ENCODE measurements around the gene FBXO22. TPM values are rescaled to one million over a fixed set of nuclear protein-coding genes. Genes with fewer than 3 reads are reported as not detected.
"Not testable (repeated sequence)": the region's sequence is repeated elsewhere in the genome, so short reads cannot be mapped to it uniquely, and the experiment has no call there.

The FBXO22 gene
- polyA plus RNA-seq, 2 donors = 6.0 to 12.9 TPM

DNA sequence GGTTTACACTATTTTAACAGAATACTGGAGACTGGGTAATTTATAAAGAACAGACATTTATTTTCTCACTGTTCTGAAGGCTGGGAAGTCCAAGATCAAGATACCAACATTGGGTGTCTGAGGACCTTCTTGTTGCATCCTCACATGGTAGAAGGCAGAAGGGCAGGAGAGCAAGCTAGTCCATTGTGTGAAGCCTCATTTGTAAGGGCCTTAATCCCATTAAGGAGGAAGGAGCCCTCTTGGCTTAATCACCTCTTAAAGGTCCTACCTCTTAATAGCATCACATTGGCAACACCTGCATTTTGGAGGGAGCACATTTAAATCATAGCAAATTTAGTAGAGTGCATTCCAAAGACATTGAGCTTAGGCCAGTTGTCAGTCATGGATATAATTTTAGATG, 34.2 kb upstream of the FBXO22 start:
- H3K4me3 ChIP-seq (ENCODE audit: low read depth in 1 of 2, low read length in 2 of 2) = no peak overlapping the region
- no peak overlapping the region for H3K27ac ChIP-seq (ENCODE audit: low read depth in 2 of 2, low read length in 1 of 2)
- H3K4me1 ChIP-seq (ENCODE audit: control insufficient read depth in 2 of 2, insufficient read depth in 2 of 2, low read length in 1 of 2) = no peaks in the 10 kb centered on the region
- H3K27me3 ChIP-seq (ENCODE audit: control insufficient read depth in 1 of 2, insufficient read depth in 2 of 2, low read length in 2 of 2) = no peaks in the 10 kb centered on the region
- H3K9me3 ChIP-seq (ENCODE audit: control insufficient read depth in 2 of 2, insufficient read depth in 1 of 2, low read depth in 1 of 2, low read length in 1 of 2) = no peaks in the 10 kb centered on the region
- peaks cover 0 to 6% of the 10 kb centered on the region in 2 donors for H3K36me3 ChIP-seq (ENCODE audit: control insufficient read depth in 2 of 2, insufficient read depth in 2 of 2, low read length in 1 of 2)

DNA sequence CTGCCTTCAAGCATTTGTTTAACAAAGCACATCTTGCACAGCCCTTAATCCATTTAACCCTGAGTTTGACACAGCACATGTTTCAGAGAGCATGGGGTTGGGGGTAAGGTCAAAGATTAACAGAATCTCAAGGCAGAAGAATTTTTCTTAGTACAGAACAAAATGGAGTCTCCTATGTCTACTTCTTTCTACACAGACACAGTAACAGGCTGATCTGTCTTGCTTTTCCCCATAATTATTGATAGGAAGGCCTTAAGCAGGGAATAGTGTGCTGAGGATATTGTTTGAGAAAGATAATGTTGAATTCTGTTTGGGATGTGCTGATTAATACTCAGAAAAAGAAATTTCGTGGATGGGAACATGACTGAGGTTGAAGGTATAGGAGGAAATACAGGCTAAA, 32.1 kb upstream of the FBXO22 start:
- not testable (repeated sequence) for H3K27me3 ChIP-seq (ENCODE audit: control insufficient read depth in 1 of 2, insufficient read depth in 2 of 2, low read length in 2 of 2); H3K4me1 ChIP-seq (ENCODE audit: control insufficient read depth in 2 of 2, insufficient read depth in 2 of 2, low read length in 1 of 2); H3K4me3 ChIP-seq (ENCODE audit: low read depth in 1 of 2, low read length in 2 of 2); H3K9me3 ChIP-seq (ENCODE audit: control insufficient read depth in 2 of 2, insufficient read depth in 1 of 2, low read depth in 1 of 2, low read length in 1 of 2); H3K36me3 ChIP-seq (ENCODE audit: control insufficient read depth in 2 of 2, insufficient read depth in 2 of 2, low read length in 1 of 2); H3K27ac ChIP-seq (ENCODE audit: low read depth in 2 of 2, low read length in 1 of 2)
- 80 to 91% methylated on average over 1 of the region's 1 CpG for WGBS, 2 donors

DNA sequence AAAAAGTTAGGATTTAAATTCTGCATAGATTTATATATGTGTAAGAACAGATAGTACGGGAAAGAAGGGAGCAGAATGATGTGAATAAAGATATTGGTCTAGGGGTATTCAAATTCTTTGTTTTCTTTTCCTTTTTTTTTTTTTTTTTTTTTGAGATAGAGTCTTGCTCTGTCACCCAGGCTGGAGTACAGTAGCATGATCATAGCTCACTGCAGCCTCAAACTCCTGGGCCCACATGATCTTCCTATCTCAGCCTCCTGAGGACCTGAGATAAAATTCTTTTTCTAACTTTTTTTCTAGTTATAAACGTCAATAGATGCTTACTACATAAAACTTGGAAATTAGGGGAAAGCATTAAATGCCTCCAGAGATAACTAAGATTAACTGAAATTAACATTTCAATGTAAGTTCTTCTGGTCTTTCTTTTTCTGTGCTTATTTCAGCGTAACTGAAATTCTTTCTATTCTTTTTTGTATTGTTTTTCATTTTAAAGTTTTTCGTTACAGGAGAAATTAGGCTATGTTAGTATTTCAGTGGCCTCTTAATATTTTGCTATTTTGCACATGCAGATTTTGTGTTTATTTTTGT, 31.2 kb upstream of the FBXO22 start:
- peaks cover 0 to 6% of the 10 kb centered on the region in 2 donors for H3K36me3 ChIP-seq (ENCODE audit: control insufficient read depth in 2 of 2, insufficient read depth in 2 of 2, low read length in 1 of 2)
- no peak overlapping the region for H3K4me3 ChIP-seq (ENCODE audit: low read depth in 1 of 2, low read length in 2 of 2)
- 87 to 88% methylated on average over 4 of the region's 4 CpGs for WGBS, 2 donors
- no peaks in the 10 kb centered on the region for H3K4me1 ChIP-seq (ENCODE audit: control insufficient read depth in 2 of 2, insufficient read depth in 2 of 2, low read length in 1 of 2)
- no peaks in the 10 kb centered on the region for H3K9me3 ChIP-seq (ENCODE audit: control insufficient read depth in 2 of 2, insufficient read depth in 1 of 2, low read depth in 1 of 2, low read length in 1 of 2)
- H3K27ac ChIP-seq (ENCODE audit: low read depth in 2 of 2, low read length in 1 of 2) = no peak overlapping the region
- no peaks in the 10 kb centered on the region for H3K27me3 ChIP-seq (ENCODE audit: control insufficient read depth in 1 of 2, insufficient read depth in 2 of 2, low read length in 2 of 2)

DNA sequence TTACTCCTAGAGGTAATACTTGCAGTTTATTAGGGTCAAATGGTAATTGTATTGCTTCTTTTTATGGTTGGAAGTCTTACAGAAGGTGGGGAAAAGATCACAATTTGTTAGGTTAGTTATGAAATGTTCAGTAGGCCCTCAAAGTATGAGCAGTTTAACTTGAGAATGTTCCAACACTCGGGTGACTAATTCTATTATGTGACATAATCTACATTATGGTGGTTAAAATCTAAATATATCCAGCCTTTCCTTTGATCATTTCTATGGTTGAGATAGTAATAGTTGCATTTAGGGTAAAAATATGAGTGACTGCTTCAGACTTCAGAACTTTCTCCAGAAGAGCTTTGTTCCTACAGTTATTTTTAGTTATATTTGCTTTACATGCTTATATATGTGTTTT, 19.6 kb upstream of the FBXO22 start:
- 55 to 60% methylated on average over 1 of the region's 1 CpG for WGBS, 2 donors

DNA sequence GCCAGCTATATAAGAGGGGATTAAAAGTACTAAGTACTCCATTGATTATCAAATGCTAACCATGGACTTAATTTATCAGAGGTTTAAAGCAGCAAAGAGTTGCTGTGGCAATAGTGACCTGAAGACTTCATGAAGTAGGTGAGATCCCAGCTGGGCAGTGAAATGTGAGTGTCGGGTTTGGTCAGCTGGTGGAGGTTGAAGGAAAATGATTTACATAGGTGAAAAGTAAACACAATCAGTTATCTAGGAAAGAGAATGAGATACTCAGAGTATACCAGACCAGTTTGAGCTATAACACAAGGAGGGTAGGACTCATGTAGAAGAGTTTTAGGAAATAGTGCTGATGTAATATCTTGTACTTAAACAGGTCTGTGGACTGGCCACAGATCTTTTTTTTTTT, 16.5 kb upstream of the FBXO22 start:
- no peaks in the 10 kb centered on the region for H3K4me1 ChIP-seq (ENCODE audit: control insufficient read depth in 2 of 2, insufficient read depth in 2 of 2, low read length in 1 of 2)
- no peak overlapping the region for H3K4me3 ChIP-seq (ENCODE audit: low read depth in 1 of 2, low read length in 2 of 2)
- no peaks in the 10 kb centered on the region for H3K9me3 ChIP-seq (ENCODE audit: control insufficient read depth in 2 of 2, insufficient read depth in 1 of 2, low read depth in 1 of 2, low read length in 1 of 2)
- H3K27ac ChIP-seq (ENCODE audit: low read depth in 2 of 2, low read length in 1 of 2) = no peak overlapping the region
- no peaks in the 10 kb centered on the region for H3K27me3 ChIP-seq (ENCODE audit: control insufficient read depth in 1 of 2, insufficient read depth in 2 of 2, low read length in 2 of 2)
- WGBS, 2 donors = 84 to 95% methylated on average over 1 of the region's 1 CpG
- no peaks in the 10 kb centered on the region for H3K36me3 ChIP-seq (ENCODE audit: control insufficient read depth in 2 of 2, insufficient read depth in 2 of 2, low read length in 1 of 2)

More for the DNA sequence above, 19.6 kb upstream of the FBXO22 start:
- no peak overlapping the region for H3K4me3 ChIP-seq (ENCODE audit: low read depth in 1 of 2, low read length in 2 of 2)
- no peaks in the 10 kb centered on the region for H3K4me1 ChIP-seq (ENCODE audit: control insufficient read depth in 2 of 2, insufficient read depth in 2 of 2, low read length in 1 of 2)
- no peak overlapping the region for H3K27ac ChIP-seq (ENCODE audit: low read depth in 2 of 2, low read length in 1 of 2)
- no peaks in the 10 kb centered on the region for H3K9me3 ChIP-seq (ENCODE audit: control insufficient read depth in 2 of 2, insufficient read depth in 1 of 2, low read depth in 1 of 2, low read length in 1 of 2)
- H3K27me3 ChIP-seq (ENCODE audit: control insufficient read depth in 1 of 2, insufficient read depth in 2 of 2, low read length in 2 of 2) = no peaks in the 10 kb centered on the region
- no peaks in the 10 kb centered on the region for H3K36me3 ChIP-seq (ENCODE audit: control insufficient read depth in 2 of 2, insufficient read depth in 2 of 2, low read length in 1 of 2)

DNA sequence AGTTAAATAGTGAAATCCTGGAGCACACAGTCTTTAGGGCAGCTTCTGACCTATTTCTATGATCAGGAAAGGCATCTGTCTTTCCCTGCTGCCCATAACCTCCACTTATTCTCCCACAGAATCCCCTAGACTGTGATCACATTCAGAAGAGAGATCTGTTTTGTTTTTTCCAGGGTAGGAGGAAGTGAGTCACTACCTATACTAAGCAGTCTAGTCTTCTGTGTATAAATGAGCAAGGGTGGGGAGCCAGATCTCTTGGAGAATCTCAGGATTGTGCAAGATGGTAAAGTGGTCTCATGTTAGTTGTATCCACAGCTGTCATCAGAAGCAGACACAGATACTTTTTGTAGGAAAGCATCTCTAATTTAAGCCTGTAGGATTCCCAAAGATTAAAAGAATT, 11.8 kb upstream of the FBXO22 start:
- no peaks in the 10 kb centered on the region for H3K4me1 ChIP-seq (ENCODE audit: control insufficient read depth in 2 of 2, insufficient read depth in 2 of 2, low read length in 1 of 2)
- H3K27ac ChIP-seq (ENCODE audit: low read depth in 2 of 2, low read length in 1 of 2) = no peak overlapping the region
- H3K36me3 ChIP-seq (ENCODE audit: control insufficient read depth in 2 of 2, insufficient read depth in 2 of 2, low read length in 1 of 2) = no peaks in the 10 kb centered on the region
- no peaks in the 10 kb centered on the region for H3K27me3 ChIP-seq (ENCODE audit: control insufficient read depth in 1 of 2, insufficient read depth in 2 of 2, low read length in 2 of 2)
- no peak overlapping the region for H3K4me3 ChIP-seq (ENCODE audit: low read depth in 1 of 2, low read length in 2 of 2)
- no peaks in the 10 kb centered on the region for H3K9me3 ChIP-seq (ENCODE audit: control insufficient read depth in 2 of 2, insufficient read depth in 1 of 2, low read depth in 1 of 2, low read length in 1 of 2)

DNA sequence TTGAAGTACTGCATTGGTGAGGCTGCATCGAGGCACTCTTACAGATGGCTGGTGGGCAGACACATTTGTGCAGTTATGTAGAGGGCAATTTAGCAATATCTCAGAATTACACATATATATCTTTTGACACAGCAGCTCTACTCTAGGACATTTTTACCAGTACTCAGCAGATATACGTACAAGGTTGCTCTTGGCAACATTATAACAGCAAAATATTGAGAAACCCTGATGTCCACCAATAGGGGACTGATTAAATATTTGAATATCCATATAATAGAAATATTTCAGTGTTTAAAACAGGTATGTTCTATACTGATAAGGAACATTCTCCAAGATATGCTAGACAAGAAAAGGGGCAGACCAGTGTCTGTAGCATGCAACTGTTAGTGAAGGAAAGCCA, 7.9 kb upstream of the FBXO22 start:
- H3K36me3 ChIP-seq (ENCODE audit: control insufficient read depth in 2 of 2, insufficient read depth in 2 of 2, low read length in 1 of 2) = no peaks in the 10 kb centered on the region
- H3K4me3 ChIP-seq (ENCODE audit: low read depth in 1 of 2, low read length in 2 of 2) = no peak overlapping the region
- H3K27ac ChIP-seq (ENCODE audit: low read depth in 2 of 2, low read length in 1 of 2) = no peak overlapping the region
- H3K4me1 ChIP-seq (ENCODE audit: control insufficient read depth in 2 of 2, insufficient read depth in 2 of 2, low read length in 1 of 2) = no peaks in the 10 kb centered on the region
- H3K27me3 ChIP-seq (ENCODE audit: control insufficient read depth in 1 of 2, insufficient read depth in 2 of 2, low read length in 2 of 2) = no peaks in the 10 kb centered on the region
- WGBS, 2 donors = 84 to 85% methylated on average over 2 of the region's 2 CpGs
- no peaks in the 10 kb centered on the region for H3K9me3 ChIP-seq (ENCODE audit: control insufficient read depth in 2 of 2, insufficient read depth in 1 of 2, low read depth in 1 of 2, low read length in 1 of 2)

DNA sequence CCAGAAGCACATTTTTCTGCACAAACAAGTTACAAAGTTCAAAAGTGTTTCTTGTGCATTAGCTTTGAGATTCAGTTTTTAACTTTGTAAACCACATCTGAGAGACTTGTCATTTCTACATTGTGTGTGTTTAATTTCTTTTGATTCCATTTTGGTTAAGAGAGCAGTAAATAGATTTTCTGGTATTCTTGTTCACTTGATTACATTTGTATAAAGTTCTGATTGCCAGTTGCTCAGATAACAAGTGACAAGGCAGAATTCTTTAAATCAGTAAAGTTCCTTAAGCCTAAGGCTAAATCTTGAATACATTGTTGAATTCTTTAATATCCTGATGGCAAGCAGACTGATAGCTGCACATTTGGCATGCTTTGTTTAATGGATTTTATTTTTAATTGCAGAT, 3.1 kb upstream of the FBXO22 start:
- Histone ChIP-seq H3K27ac (ENCODE audit: low read depth in 2 of 2, low read length in 1 of 2) (no peak overlapping the region), H3K4me1 (ENCODE audit: control insufficient read depth in 2 of 2, insufficient read depth in 2 of 2, low read length in 1 of 2) (no peaks in the 10 kb centered on the region), H3K4me3 (ENCODE audit: low read depth in 1 of 2, low read length in 2 of 2) (no peak overlapping the region), H3K9me3 (ENCODE audit: control insufficient read depth in 2 of 2, insufficient read depth in 1 of 2, low read depth in 1 of 2, low read length in 1 of 2) (no peaks in the 10 kb centered on the region), H3K36me3 (ENCODE audit: control insufficient read depth in 2 of 2, insufficient read depth in 2 of 2, low read length in 1 of 2) (no peaks in the 10 kb centered on the region), H3K27me3 (ENCODE audit: control insufficient read depth in 1 of 2, insufficient read depth in 2 of 2, low read length in 2 of 2) (no peaks in the 10 kb centered on the region)

DNA sequence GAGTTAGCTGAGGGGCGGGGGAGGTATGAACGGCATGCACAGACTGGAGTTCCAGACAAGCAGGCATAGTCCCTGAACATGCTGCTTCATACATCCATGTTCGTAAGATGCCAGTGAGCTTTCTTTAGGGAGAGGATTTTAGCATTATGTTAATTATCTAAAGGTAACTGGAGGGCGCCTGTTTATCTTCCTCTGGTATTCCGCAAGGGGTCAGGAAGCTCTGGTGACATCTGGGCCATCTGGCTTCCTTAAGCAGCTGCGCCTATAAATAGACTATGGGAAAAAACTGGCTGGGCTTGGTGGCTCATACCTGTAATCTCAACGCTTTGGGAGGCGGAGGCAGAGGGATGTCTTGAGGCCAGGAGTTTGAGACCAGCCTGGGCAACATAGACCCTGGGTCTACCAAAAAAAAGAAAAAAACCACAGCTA, 1.5 kb upstream of the FBXO22 start:
- Histone ChIP-seq H3K27ac (ENCODE audit: low read depth in 2 of 2, low read length in 1 of 2) (no peak overlapping the region), H3K27me3 (ENCODE audit: control insufficient read depth in 1 of 2, insufficient read depth in 2 of 2, low read length in 2 of 2) (no peaks in the 10 kb centered on the region), H3K36me3 (ENCODE audit: control insufficient read depth in 2 of 2, insufficient read depth in 2 of 2, low read length in 1 of 2) (no peaks in the 10 kb centered on the region), H3K4me1 (ENCODE audit: control insufficient read depth in 2 of 2, insufficient read depth in 2 of 2, low read length in 1 of 2) (no peaks in the 10 kb centered on the region), H3K4me3 (ENCODE audit: low read depth in 1 of 2, low read length in 2 of 2) (no peak overlapping the region), H3K9me3 (ENCODE audit: control insufficient read depth in 2 of 2, insufficient read depth in 1 of 2, low read depth in 1 of 2, low read length in 1 of 2) (no peaks in the 10 kb centered on the region)
- WGBS, 2 donors = 61 to 62% methylated on average over 8 of the region's 8 CpGs

DNA sequence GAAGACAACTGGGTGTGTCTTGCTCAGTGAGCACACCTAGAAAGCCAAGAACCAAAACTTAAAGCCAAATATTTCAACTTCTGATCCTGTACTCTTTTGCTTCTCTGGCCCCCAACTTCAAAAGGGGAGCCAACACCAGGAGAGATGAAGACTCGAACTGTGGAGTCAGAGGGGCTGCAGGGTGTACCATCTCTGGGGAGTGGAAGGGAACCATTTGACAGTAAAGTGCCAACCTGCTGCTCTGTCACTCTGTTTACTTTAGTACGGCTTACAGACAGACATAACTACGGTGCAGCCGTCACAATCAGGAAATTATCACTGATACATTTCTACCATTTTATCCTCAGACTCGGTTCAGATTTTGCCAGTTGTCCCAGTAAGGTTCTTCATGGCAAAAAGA, 1.6 kb downstream of the FBXO22 start:
- Histone ChIP-seq H3K9me3 (ENCODE audit: control insufficient read depth in 2 of 2, insufficient read depth in 1 of 2, low read depth in 1 of 2, low read length in 1 of 2) (no peaks in the 10 kb centered on the region), H3K27ac (ENCODE audit: low read depth in 2 of 2, low read length in 1 of 2) (no peak overlapping the region), H3K4me3 (ENCODE audit: low read depth in 1 of 2, low read length in 2 of 2) (no peak overlapping the region), H3K36me3 (ENCODE audit: control insufficient read depth in 2 of 2, insufficient read depth in 2 of 2, low read length in 1 of 2) (no peaks in the 10 kb centered on the region), H3K4me1 (ENCODE audit: control insufficient read depth in 2 of 2, insufficient read depth in 2 of 2, low read length in 1 of 2) (no peaks in the 10 kb centered on the region), H3K27me3 (ENCODE audit: control insufficient read depth in 1 of 2, insufficient read depth in 2 of 2, low read length in 2 of 2) (no peaks in the 10 kb centered on the region)
- WGBS, 2 donors = 83% methylated on average over 5 of the region's 5 CpGs
